Hematopoietic multipotent progenitor cell treated with erythropoietin and hydrocortisone succinate and interleukin-3 and kit ligand, for 17 days (in vitro differentiated cells): ENCODE data around the gene SNRPD2.
"Not testable (repeated sequence)": the region's sequence is repeated elsewhere in the genome, so short reads cannot be mapped to it uniquely, and the experiment has no call there.

Experiments
- DNase-seq: peaks from one replicate; pipeline ENCODE4 v3.0.0-alpha.2; 2015; ENCODE audit warnings: low spot score

Gene SNRPD2

GRCh38 chr19:45691516-45692186 lies at the start of gene SNRPD2:
Gene SNRPD2, minus strand, starts transcription at chr19:45691953. Its CDS starts 65 bp downstream, at chr19:45691888.
- DNase-seq: peak; percentile 97

DNA sequence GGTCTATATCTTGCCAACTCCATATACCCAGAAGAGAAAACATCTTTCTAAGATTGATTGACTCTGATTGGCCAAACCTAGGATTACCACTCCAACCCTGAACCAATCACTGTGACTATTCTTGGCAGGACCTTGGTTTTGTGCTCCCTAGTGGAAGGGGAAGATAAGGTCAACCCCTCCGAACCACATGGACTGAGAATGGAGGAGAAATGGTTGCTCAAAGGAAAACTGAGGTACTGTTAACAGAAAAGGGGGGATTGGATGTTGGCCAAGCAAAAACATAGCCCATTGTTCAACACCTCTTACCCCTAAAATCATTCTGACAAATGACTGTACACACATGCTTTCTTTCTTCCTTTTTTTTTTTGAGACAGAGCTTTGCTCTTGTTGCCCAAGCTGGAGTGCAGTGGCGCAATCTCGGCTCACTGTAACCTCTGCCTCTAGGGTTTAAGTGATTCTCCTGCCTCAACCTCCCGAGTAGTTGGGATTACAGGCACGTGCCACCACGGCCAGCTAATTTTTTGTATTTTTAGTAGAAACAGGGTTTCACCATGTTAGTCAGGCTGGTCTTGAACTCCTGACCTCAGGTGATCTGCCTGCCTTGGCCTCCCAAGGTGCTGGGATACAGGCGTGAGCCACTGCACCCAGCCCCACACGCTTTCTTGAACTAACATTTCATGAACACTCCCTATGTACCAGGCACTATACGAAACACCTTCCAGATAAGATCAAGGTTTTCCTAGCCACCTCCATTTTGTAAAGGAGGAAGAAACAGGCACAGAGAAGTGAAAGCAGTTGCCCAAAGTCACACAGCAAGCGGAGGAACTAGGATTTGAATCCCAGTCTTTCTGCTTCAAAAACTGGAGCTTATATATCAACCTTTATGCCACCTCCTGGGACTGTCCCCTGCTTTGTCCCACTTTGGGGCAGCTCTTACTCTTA lies 48.0 kb upstream of the SNRPD2 start:
- DNase-seq: no peak

- DNase-seq: no peak
Measured at GRCh38 chr19:45733160-45733810, 41.5 kb upstream of the SNRPD2 start, which contains the start of gene MEIOSIN. Gene MEIOSIN, plus strand, starts transcription at chr19:45733439. Its CDS starts 1,938 bp downstream, at chr19:45735377.

DNA sequence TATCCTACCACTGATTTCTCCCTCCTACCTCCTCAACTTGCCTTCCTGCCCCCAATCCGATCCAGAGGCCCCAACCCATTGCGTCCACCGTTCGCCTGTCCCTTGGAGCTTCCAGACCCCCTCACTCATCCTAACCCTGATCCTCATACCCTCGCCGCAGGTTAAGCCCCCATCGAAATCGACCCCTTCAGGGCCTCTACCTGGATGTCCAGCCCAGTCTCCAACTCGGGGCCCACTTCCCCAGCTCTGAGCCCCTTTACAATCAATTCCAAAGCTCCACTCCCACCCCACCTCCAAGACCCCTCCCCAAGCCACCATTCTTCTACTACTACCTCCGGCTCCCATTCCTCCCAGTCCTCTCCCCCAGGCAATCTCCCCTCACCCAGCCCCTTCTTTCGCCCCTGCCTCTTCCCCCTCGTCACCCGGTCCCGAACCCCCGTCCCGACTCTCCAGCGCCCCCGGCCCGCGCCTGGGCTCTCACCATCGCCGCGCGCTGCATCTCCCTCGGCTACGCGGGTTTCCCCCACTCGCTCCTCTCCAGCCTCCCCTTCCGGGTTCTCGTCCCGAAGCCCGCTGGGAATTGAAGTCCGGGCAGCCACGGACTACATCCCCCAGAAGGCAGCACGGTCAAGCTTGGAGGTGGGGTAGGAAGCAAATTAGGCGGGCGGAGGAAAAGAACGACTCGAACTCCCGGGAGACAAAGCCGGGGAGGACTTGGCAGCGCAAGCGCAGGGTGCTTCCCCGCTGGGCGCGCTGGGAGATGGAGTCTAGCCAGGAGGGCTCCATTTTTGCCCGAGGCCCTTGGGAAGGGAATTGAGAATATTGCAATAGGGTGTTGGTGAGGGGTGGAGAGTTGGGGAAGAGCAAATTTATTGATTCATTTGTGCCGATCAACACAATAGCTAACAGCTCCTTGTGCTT lies 38.9 kb upstream of the SNRPD2 start, which contains the start of gene FBXO46:
FBXO46 (minus strand) TSS at position 529 of the 921 bp plus-strand sequence. CDS start 17,401 bp downstream, outside the sequence.
- peak; percentile 79 for DNase-seq

DNA sequence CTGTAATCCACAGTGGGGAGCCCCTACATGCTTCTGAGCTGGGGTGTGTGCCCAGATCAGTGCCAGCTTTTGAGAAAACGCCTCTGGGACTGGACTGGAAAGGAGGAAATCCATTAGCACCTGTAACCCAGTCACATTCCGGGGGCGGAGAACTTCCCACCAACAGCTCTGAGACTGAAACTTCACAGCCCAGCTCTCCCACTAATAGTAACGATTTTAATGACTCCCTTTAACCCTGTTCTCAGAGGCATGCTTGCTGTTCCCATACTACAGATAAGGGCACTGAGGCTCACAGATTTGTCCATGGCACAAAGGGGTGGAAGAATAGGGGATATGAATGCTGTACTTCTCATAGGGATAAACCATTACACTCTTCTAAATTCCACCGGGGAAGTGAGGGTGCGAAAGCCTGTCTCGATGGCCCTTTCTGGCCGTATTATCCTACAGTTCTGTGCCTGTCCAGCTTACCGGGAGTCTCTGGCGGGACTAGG lies 38.1 kb upstream of the SNRPD2 start:
- no peak for DNase-seq

DNA sequence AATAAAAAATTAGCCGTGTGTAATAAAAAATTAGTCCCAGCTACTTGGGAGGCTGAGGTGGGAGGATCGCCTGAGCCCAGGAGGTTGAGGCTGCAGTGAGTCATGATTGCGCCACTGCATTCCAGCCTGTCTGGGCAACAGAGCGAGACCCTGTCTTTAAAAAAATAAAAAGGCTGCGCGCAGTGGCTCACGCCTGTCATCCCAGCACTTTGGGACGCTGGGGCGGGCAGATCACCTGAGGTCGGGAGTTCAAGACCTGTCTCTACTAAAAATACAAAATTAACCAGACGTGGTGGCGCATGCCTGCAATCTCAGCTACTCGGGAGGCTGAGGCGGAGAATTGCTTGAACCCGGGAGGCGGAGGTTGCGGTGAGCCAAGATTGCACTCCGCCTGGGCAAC lies 36.9 kb upstream of the SNRPD2 start:
- not testable (repeated sequence) for DNase-seq

GRCh38 chr19:45720065-45720464 lies 28.3 kb upstream of the SNRPD2 start:
- not testable (repeated sequence) for DNase-seq

GRCh38 chr19:45717983-45718650 lies 26.4 kb upstream of the SNRPD2 start:
- DNase-seq: no peak

- peak; percentile 96 for DNase-seq
Measured at GRCh38 chr19:45717131-45717982, 25.6 kb upstream of the SNRPD2 start.

- no peak for DNase-seq
Measured at GRCh38 chr19:45716359-45717130, 24.8 kb upstream of the SNRPD2 start.

DNA sequence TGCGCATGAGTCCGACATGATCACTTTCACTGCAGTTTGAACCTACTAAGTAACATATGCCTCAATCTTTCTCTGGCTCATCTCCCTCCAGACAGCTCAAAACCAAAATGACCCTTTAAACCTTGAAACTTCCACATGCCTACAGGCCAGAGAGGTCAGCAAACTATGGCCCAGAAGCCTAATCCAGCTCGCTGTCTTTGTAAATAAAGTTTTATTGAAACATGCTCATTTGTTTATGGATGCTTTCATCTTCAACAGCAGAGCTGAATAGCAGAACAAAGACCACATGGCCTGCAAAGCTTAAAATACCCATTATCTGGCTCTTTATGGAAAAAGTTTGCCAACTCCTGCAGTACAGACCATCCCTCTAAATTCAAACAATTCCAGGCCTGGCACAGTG lies 23.4 kb upstream of the SNRPD2 start:
- no peak for DNase-seq

DNA sequence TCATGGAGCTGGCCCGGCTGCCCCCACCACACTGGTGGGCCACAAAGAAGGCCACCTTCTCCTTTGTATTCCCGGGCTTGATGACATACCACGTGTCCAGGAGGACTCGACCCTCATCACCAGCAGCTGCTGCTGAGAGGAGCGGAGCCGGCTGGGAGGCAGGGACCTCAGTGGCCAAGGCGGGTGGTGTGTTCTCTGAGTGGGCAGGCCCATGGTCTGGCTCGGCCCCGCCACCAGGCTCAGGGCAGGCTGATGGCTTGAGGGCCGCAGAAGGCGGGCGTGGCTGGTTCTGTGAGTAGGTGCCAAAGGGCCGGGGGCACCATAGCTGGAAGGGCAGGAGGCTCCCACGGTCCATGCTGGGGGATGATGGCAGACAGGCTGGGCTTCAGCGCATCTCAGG lies 21.4 kb upstream of the SNRPD2 start:
- no peak for DNase-seq

GRCh38 chr19:45712699-45713067 lies 20.9 kb upstream of the SNRPD2 start:
- no peak for DNase-seq

DNA sequence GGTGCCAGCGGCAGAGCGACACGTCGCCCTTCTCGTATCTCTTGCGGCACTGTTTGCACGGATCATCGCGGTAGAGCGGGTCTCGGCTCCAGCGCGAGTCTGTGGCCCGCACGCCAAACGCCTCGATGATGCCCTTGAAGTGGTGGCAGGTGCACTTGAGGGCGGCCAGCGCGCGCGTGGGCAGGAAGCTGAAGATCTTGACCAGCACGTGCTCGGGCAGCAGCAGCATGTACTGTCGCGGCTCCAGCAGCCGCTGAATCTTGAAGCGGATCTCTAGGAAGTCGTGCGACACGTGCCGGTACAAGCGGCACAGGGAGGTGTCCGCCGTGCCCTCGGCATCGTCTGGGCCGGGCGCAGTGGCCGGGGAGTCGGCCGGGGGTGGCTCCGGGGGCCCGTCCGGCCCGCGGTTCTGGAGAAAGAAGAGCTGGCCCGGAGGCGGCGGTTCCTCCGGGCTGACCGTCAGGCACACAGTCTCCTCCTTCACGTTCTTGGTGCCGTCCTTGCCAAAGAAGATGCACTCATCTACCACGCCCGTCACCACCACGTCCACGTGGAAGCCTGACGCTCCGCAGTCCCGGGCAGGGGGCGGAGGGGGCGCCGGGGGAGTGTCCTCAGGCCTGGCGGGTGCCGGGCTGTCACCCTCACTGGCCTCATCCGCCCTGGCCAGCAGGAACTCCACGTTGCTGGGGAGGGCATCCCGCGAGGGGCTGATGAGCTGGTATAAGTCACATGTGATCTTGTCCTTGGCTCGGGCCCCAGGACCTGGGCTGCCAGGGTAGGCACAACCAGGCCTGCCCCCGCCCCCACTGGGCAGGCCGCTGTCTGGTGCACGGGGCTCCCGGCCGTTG lies 20.3 kb upstream of the SNRPD2 start:
- DNase-seq: no peak

- no peak for DNase-seq
Measured at GRCh38 chr19:45710356-45711130, 18.8 kb upstream of the SNRPD2 start.

GRCh38 chr19:45705710-45706415 lies 14.1 kb upstream of the SNRPD2 start:
- DNase-seq: no peak
